ENCODE data around the gene TBCK. TPM values are rescaled to one million over a fixed set of nuclear protein-coding genes. Genes with fewer than 3 reads are reported as not detected.

The TBCK gene
- total RNA-seq, 1 donor from 2014 or later, result 36.1 TPM

GRCh38 chr4:106032851-106033286, 283.1 kb downstream of the TBCK start:
- no peaks in the 10 kb centered on the region for H3K9me3 ChIP-seq
- no peak for TF ChIP-seq POLR2AphosphoS5 (IDR thresholded peaks at IDR 0.05; ENCODE audit: insufficient read depth in 1 of 2, low read depth in 1 of 2)
- TF ChIP-seq POLR2A (IDR thresholded peaks at IDR 0.05), result no peak
- TF ChIP-seq CTCF (IDR thresholded peaks at IDR 0.05), result no peak
- no peak for DNase-seq (ENCODE audit: extremely low spot score in 2 of 2)
- H3K4me3 ChIP-seq, result no peak overlapping the region
- H3K4me1 ChIP-seq, result no peaks in the 10 kb centered on the region
- no peaks in the 10 kb centered on the region for H3K36me3 ChIP-seq
- no peaks in the 10 kb centered on the region for H3K27me3 ChIP-seq
- intact Hi-C loops (cut with DNase I), result no loop called here
- no peak overlapping the region for H3K27ac ChIP-seq

- no peak for DNase-seq (ENCODE audit: extremely low spot score in 2 of 2)
- no peaks in the 10 kb centered on the region for H3K27me3 ChIP-seq
- intact Hi-C loops (cut with DNase I), result no loop called here
Measured at GRCh38 chr4:106022454-106022853, 293.6 kb downstream of the TBCK start.

GRCh38 chr4:106021737-106022410, 294.1 kb downstream of the TBCK start:
- Histone ChIP-seq H3K4me3 (no peak overlapping the region), H3K27me3 (no peaks in the 10 kb centered on the region), H3K9me3 (no peaks in the 10 kb centered on the region), H3K36me3 (no peaks in the 10 kb centered on the region), H3K27ac (no peak overlapping the region), H3K4me1 (no peaks in the 10 kb centered on the region)
- DNase-seq (ENCODE audit: extremely low spot score in 2 of 2), result no peak
- intact Hi-C loops (cut with DNase I), result no loop called here
- TF ChIP-seq POLR2A (IDR thresholded peaks at IDR 0.05), result no peak
- TF ChIP-seq CTCF (IDR thresholded peaks at IDR 0.05), result no peak
- TF ChIP-seq POLR2AphosphoS5 (IDR thresholded peaks at IDR 0.05; ENCODE audit: insufficient read depth in 1 of 2, low read depth in 1 of 2), result no peak

More at GRCh38 chr4:106022454-106022853, 293.6 kb downstream of the TBCK start:
- Histone ChIP-seq H3K4me1 (no peaks in the 10 kb centered on the region), H3K27ac (no peak overlapping the region), H3K9me3 (no peaks in the 10 kb centered on the region), H3K4me3 (no peak overlapping the region), H3K36me3 (no peaks in the 10 kb centered on the region)
- TF ChIP-seq POLR2A (IDR thresholded peaks at IDR 0.05) (no peak), POLR2AphosphoS5 (IDR thresholded peaks at IDR 0.05; ENCODE audit: insufficient read depth in 1 of 2, low read depth in 1 of 2) (no peak), CTCF (IDR thresholded peaks at IDR 0.05) (no peak)

- intact Hi-C loops (cut with DNase I), result no loop called here
- H3K4me1 ChIP-seq, result no peaks in the 10 kb centered on the region
- DNase-seq (ENCODE audit: extremely low spot score in 2 of 2), result no peak
- H3K4me3 ChIP-seq, result no peak overlapping the region
- no peak overlapping the region for H3K27ac ChIP-seq
- no peak for TF ChIP-seq POLR2A (IDR thresholded peaks at IDR 0.05)
- no peak for TF ChIP-seq CTCF (IDR thresholded peaks at IDR 0.05)
- no peak for TF ChIP-seq POLR2AphosphoS5 (IDR thresholded peaks at IDR 0.05; ENCODE audit: insufficient read depth in 1 of 2, low read depth in 1 of 2)
- no peaks in the 10 kb centered on the region for H3K9me3 ChIP-seq
- no peaks in the 10 kb centered on the region for H3K36me3 ChIP-seq
- H3K27me3 ChIP-seq, result no peaks in the 10 kb centered on the region
Measured at GRCh38 chr4:106019771-106020170, 296.2 kb downstream of the TBCK start.

- no peak for TF ChIP-seq POLR2A (IDR thresholded peaks at IDR 0.05)
- no peak for TF ChIP-seq POLR2AphosphoS5 (IDR thresholded peaks at IDR 0.05; ENCODE audit: insufficient read depth in 1 of 2, low read depth in 1 of 2)
- no peak for TF ChIP-seq CTCF (IDR thresholded peaks at IDR 0.05)
- intact Hi-C loops (cut with DNase I), result no loop called here
- H3K27ac ChIP-seq, result no peak overlapping the region
Measured at GRCh38 chr4:106017975-106018374, 298.0 kb downstream of the TBCK start.

More at GRCh38 chr4:106017975-106018374, 298.0 kb downstream of the TBCK start:
- Histone ChIP-seq H3K27me3 (no peaks in the 10 kb centered on the region), H3K9me3 (no peaks in the 10 kb centered on the region), H3K4me3 (no peak overlapping the region), H3K4me1 (no peaks in the 10 kb centered on the region), H3K36me3 (no peaks in the 10 kb centered on the region)
- no peak for DNase-seq (ENCODE audit: extremely low spot score in 2 of 2)
